GM13977 (cell line): ENCODE data around the gene PRDM16.
A peak's percentile ranks its signal among the peaks of the same experiment; 100 is the strongest.

Source experiments
- DNase-seq: peaks from one replicate; pipeline ENCODE4 v3.0.0; 2012; ENCODE audit warnings: low spot score
- in situ Hi-C: fragments of 300-500 bp; cut with MboI; formaldehyde crosslinking; loops from one replicate; pipeline ENCODE4 v1.12.0; 2022; ENCODE audit warnings: low sequenced_read_pairs, low pct_unique_long_range_greater_than_20kb, mixed read lengths, inconsistent platforms; ENCODE audit not compliant: unreplicated experiment
- TF ChIP-seq, protein P1 (sequence below): IDR thresholded peaks from 2 replicates; pipeline ENCODE4 v1.5.1; 2012; ENCODE audit warnings: mild to moderate bottlenecking, control low read depth; ENCODE audit not compliant: insufficient read depth; ENCODE audit errors: extremely low read depth, missing control alignments

The PRDM16 gene

GRCh38 chr1:3408751-3409266 is 339.8 kb downstream of the PRDM16 start:
- TF ChIP-seq, protein P1, sequence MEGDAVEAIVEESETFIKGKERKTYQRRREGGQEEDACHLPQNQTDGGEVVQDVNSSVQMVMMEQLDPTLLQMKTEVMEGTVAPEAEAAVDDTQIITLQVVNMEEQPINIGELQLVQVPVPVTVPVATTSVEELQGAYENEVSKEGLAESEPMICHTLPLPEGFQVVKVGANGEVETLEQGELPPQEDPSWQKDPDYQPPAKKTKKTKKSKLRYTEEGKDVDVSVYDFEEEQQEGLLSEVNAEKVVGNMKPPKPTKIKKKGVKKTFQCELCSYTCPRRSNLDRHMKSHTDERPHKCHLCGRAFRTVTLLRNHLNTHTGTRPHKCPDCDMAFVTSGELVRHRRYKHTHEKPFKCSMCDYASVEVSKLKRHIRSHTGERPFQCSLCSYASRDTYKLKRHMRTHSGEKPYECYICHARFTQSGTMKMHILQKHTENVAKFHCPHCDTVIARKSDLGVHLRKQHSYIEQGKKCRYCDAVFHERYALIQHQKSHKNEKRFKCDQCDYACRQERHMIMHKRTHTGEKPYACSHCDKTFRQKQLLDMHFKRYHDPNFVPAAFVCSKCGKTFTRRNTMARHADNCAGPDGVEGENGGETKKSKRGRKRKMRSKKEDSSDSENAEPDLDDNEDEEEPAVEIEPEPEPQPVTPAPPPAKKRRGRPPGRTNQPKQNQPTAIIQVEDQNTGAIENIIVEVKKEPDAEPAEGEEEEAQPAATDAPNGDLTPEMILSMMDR = no peak
- in situ Hi-C loops = no loop called here
- no peak for DNase-seq

DNA sequence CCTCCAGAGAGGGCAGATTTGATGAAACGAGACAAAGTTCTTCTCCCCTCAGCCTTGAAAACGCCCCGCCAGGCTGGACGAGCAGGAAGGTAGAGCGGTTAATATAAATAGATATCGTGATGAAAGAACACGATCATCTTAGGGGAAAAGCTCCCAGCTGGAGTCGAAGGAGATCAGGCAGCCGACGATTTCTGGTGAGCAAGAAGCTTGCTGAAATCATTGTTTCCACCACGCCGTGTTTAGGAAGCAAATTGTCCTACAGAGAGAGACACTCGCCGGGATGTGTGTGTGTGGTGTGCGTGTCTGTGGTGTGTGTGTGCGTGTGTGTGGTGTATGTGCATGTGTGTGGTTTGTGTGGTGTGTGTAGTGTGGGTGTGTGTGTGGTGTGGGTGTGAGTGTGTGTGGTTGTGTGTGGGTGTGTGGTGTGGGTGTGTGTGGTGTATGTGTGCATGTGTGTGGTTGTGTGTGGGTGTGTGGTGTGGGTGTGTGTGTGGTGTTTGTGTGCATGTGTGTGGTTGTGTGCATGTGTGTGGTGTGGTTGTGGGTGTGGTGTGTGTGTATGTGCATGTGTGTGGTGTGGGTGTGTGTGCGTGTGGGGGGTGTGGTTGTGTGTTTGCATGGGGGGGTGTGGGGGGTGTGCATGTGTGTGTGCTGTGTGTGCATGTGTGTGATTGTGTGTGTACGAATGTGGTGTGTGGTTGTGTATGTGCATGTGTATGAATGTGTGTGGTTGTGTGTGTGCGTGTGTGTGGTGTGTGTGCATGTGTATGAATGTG is 340.6 kb downstream of the PRDM16 start:
- DNase-seq = no peak
- in situ Hi-C loops = no loop called here
- TF ChIP-seq, protein P1 = no peak

GRCh38 chr1:3410142-3410925 is 341.3 kb downstream of the PRDM16 start:
- DNase-seq = no peak
- TF ChIP-seq, protein P1 = no peak
- in situ Hi-C loops = no loop called here

- in situ Hi-C loops = no loop called here
- DNase-seq = no peak
- TF ChIP-seq, protein P1 = no peak
Observed at GRCh38 chr1:3411806-3412205, 342.8 kb downstream of the PRDM16 start.

DNA sequence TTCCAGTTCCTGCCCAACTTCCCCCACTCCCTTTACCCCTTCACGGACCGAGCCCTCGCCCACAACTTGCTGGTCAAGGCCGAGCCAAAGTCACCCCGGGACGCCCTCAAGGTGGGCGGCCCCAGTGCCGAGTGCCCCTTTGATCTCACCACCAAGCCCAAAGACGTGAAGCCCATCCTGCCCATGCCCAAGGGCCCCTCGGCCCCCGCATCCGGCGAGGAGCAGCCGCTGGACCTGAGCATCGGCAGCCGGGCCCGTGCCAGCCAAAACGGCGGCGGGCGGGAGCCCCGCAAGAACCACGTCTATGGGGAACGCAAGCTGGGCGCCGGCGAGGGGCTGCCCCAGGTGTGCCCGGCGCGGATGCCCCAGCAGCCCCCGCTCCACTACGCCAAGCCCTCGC is 343.4 kb downstream of the PRDM16 start:
- TF ChIP-seq, protein P1 = no peak
- no peak for DNase-seq
- in situ Hi-C loops = no loop called here

GRCh38 chr1:3413975-3414710 is 345.1 kb downstream of the PRDM16 start:
- in situ Hi-C loops = no loop called here
- DNase-seq = peak; percentile 39
- TF ChIP-seq, protein P1 = no peak
